Stimulated activated CD4-positive, alpha-beta T cell treated with anti-CD3 and anti-CD28 coated beads, Interleukin-4, amount 100 ng/mL, for 48 hours (primary cell): ENCODE results near the gene GPR84.
A peak's percentile ranks its signal among the peaks of the same experiment; 100 is the strongest.
"Not testable (repeated sequence)": the region's sequence is repeated elsewhere in the genome, so short reads cannot be mapped to it uniquely, and the experiment has no call there.

Source experiments
- DNase-seq, 2 donors: peaks; one replicate each; pipeline ENCODE4 v3.0.0-alpha.2; 2020; ENCODE audit warnings: low read depth in 2 of 2

Gene GPR84

GRCh38 chr12:54325442-54326109 is 38.7 kb downstream of the GPR84 start:
- DNase-seq, result not testable (repeated sequence)

- DNase-seq, result peak; percentile 85 to 90
Observed at GRCh38 chr12:54324617-54325441, 39.5 kb downstream of the GPR84 start, which contains the start of gene COPZ1. Gene COPZ1 (plus strand): TSS chr12:54325131. CDS start chr12:54325164, 33 bp downstream.

GRCh38 chr12:54321363-54321762 is 42.9 kb downstream of the GPR84 start:
- DNase-seq, result no peak
